Measurements from ENCODE around the gene TRIP4.

Gene TRIP4

DNA sequence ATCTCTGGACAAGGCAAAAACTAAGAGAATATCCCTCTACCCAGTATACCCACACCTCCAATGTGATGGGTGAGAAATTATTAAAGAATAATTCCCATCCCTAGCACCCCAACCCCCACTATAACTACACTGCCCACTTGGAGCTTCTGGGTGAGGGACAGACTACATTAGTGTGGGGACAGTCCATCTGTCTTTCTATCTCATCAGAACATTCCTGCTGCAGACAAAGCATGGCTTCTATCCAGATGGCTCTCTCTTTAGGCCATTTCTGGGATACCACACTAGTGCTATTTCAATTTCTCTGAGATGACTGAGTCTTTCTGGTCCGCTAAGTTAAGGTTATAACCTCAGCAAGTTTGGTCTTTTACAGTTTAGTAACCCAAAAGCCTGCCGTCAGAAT is 38.3 kb upstream of the TRIP4 start:
- TF ChIP-seq CTCF (IDR thresholded peaks at IDR 0.05; ENCODE audit: low read depth, low read length), result no peak
- no peak overlapping the region for H3K4me3 ChIP-seq (ENCODE audit: low read depth, low read length)

- no peak overlapping the region for H3K4me3 ChIP-seq (ENCODE audit: low read depth, low read length)
- no peak for TF ChIP-seq CTCF (IDR thresholded peaks at IDR 0.05; ENCODE audit: low read depth, low read length)
These were observed 36.4 kb upstream of the TRIP4 start for GRCh38 chr15:64351265-64351664.

DNA sequence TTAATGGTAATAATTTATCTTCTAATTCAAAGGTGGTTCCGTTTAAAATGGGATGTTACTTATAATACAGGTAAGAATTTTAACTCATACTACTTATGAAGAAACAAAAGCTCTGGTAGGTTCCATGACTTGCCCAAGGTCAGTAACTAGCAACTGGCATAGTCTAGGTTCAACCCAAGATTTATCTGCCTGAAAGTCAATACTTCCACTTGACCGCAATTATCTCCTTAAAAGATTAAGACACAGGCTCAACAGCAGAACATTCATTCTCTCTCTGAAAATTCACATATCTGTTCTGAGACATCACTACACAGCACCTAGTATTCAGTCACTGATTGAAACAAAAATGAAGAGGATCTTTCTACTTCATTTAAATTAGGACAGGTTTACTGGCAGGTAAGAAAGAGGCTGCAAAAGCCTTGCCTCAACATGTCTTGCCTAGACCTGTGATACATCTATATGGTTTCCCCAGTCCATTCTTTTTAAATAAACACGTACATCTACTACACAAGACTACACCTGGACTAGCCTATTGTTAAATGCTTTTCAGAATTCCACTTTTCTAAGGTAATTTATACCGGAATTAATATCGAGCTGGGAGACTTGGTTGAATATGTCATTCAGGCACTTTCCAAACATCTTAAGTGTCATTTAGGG is 32.8 kb upstream of the TRIP4 start:
- TF ChIP-seq CTCF (IDR thresholded peaks at IDR 0.05; ENCODE audit: low read depth, low read length), result no peak
- peak overlapping the region; percentile 97 for H3K4me3 ChIP-seq (ENCODE audit: low read depth, low read length)

- peak overlapping the region; percentile 97 for H3K4me3 ChIP-seq (ENCODE audit: low read depth, low read length)
- TF ChIP-seq CTCF (IDR thresholded peaks at IDR 0.05; ENCODE audit: low read depth, low read length), result no peak
These were observed 32.2 kb upstream of the TRIP4 start for GRCh38 chr15:64355348-64355943.

- TF ChIP-seq CTCF (IDR thresholded peaks at IDR 0.05; ENCODE audit: low read depth, low read length), result no peak
- H3K4me3 ChIP-seq (ENCODE audit: low read depth, low read length), result peak within 1 kb of the TSS; percentile 97
These were observed 31.5 kb upstream of the TRIP4 start, which contains the start of gene CSNK1G1 for GRCh38 chr15:64355944-64356709. Gene CSNK1G1, minus strand, starts transcription at chr15:64356173. Its CDS starts 55,674 bp downstream, at chr15:64300499.

- no peak for TF ChIP-seq CTCF (IDR thresholded peaks at IDR 0.05; ENCODE audit: low read depth, low read length)
- peak overlapping the region; percentile 97 for H3K4me3 ChIP-seq (ENCODE audit: low read depth, low read length)
These were observed 31.0 kb upstream of the TRIP4 start for GRCh38 chr15:64356710-64357040.

DNA sequence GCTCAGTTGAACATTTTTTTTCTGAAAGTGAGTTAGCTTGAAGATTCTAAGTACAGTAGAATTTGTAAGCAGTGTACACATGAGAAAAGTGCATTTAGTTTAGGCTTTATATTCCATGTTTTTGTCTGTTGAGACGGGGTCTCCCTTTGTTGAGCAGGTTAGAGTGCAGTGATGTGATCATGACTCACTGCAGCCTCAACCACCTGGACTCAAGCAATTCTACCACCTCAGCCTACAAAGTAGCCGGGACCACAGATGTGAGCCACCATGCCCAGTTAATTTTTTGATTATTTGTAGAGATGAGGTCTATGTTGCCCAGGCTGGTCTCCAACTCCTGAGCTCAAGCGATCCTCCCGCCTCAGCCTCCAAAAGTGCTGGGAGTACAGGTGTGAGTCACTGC is 26.4 kb upstream of the TRIP4 start:
- no peak for TF ChIP-seq CTCF (IDR thresholded peaks at IDR 0.05; ENCODE audit: low read depth, low read length)
- no peak overlapping the region for H3K4me3 ChIP-seq (ENCODE audit: low read depth, low read length)
